Naive thymus-derived CD8-positive, alpha-beta T cell (primary cell): ENCODE results near the gene HUWE1. TPM values are rescaled to one million over a fixed set of nuclear protein-coding genes. Genes with fewer than 3 reads are reported as not detected.

Source experiments
- ATAC-seq, 2 donors: fragments of 150-1000 bp; cut with Tn5 transposase in 1 of 2; sonication (Bioruptor Pico), chemical (Tn5 transposase) in 1 of 2; 1 replicate in 1 of 2; 2 replicates in 1 of 2; pipeline ENCODE4 v1.10.0; 2021; ENCODE audit warnings: mild to moderate bottlenecking in 2 of 2, moderate library complexity in 2 of 2
- POLR2A ChIA-PET: fragments of 350-600 bp; sonication (Branson Sonifier 250); formaldehyde crosslinking; loops from one replicate; lab custom pipeline; 2021; ENCODE audit warnings: antibody characterized with exemption; lab: Charles Lee
- DNase-seq, 10 donors: peaks; one replicate each; pipeline versions ENCODE4 v3.0.0 to v3.0.0-alpha.2; 2020 to 2022
- H3K27ac Mint-ChIP-seq, 10 donors: one replicate each; pipeline ENCODE4 v1.8.0; 2020 to 2022; ENCODE audit warnings: mild to moderate bottlenecking in 10 of 10, mixed read lengths in 10 of 10, moderate library complexity in 4 of 10, inconsistent platforms in 1 of 10
- H3K27me3 Mint-ChIP-seq, 5 donors: one replicate each; pipeline ENCODE4 v1.8.0; 2021 to 2022; ENCODE audit warnings: mixed read lengths in 5 of 5
- H3K36me3 Mint-ChIP-seq, 3 donors: one replicate each; pipeline ENCODE4 v1.8.0; 2020 to 2022; ENCODE audit warnings: mixed read lengths in 3 of 3, mild to moderate bottlenecking in 2 of 3, inconsistent platforms in 1 of 3
- H3K4me1 Mint-ChIP-seq, 4 donors: one replicate each; pipeline ENCODE4 v1.8.0; 2021 to 2022; ENCODE audit warnings: mixed read lengths in 4 of 4
- H3K4me3 Mint-ChIP-seq, 10 donors: one replicate each; pipeline ENCODE4 v1.8.0; 2020 to 2022; ENCODE audit warnings: mild to moderate bottlenecking in 10 of 10, mixed read lengths in 10 of 10, moderate library complexity in 6 of 10, inconsistent platforms in 1 of 10
- H3K9me3 Mint-ChIP-seq, 9 donors: one replicate each; pipeline ENCODE4 v1.8.0; 2020 to 2022; ENCODE audit warnings: mixed read lengths in 9 of 9, mild to moderate bottlenecking in 3 of 9, inconsistent platforms in 1 of 9, moderate library complexity in 1 of 9
- polyA plus RNA-seq, 3 donors: library from polyadenylated mRNA; unstranded; fragments of 300-500 nt; fragmentation: Illumina TruSeq; gene quantifications; one replicate each; pipeline ENCODE4 v1.2.3, GENCODE V29; 2021
- total RNA-seq, 8 experiments: library from RNA in 2 of 8; stranded (reverse) in 2 of 8; gene quantifications; one replicate each; pipeline ENCODE4 v1.2.3 and lab custom pipeline; 2021 to 2026

Gene HUWE1
- total and polyA plus RNA-seq, 5 experiments from 2014 or later, result 8.0 to 189 (median 16.3) TPM

GRCh38 chrX:53644751-53645150 is 41.8 kb downstream of the HUWE1 start:
- Mint-ChIP-seq H3K36me3 (peaks cover 0 to 83% (median 16%) of the 10 kb centered on the region in 3 donors), H3K27me3 (no peaks in the 10 kb centered on the region), H3K4me1 (peaks cover 0 to 2% (median under 1%) of the 10 kb centered on the region in 4 donors), H3K27ac (peak overlapping the region in 2 of 10 donors; percentile 14 to 15), H3K4me3 (no peak overlapping the region), H3K9me3 (no peaks in the 10 kb centered on the region)
- POLR2A ChIA-PET, result no interaction called here
- DNase-seq (no peak), ATAC-seq (no peak)

DNA sequence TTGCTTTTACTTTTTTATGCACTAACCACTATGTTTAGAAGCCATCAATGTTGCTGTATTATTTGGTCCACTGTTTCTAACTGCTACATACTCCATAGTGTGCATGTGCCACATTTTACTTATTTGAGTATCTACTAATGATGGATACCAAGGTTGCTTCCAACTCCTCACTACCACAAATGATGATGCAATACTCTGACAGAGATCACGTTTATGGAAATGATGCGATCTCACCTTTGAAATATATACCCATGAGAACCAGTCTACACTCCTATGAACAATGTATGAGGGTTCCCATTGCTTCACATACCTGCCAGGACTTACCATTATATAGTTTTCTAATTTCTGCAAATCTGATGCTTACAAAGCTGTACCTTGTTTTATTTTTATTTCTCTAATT is 44.2 kb downstream of the HUWE1 start:
- H3K36me3 Mint-ChIP-seq, result peaks cover 0 to 82% (median 18%) of the 10 kb centered on the region in 3 donors
- H3K4me1 Mint-ChIP-seq, result peaks cover 0 to 5% (median 1%) of the 10 kb centered on the region in 4 donors
- ATAC-seq (no peak), DNase-seq (no peak)
- no peaks in the 10 kb centered on the region for H3K27me3 Mint-ChIP-seq
- POLR2A ChIA-PET, result no interaction called here
- no peak overlapping the region for H3K4me3 Mint-ChIP-seq
- H3K9me3 Mint-ChIP-seq, result no peaks in the 10 kb centered on the region
- peak overlapping the region in 1 of 10 donors; percentile 37 for H3K27ac Mint-ChIP-seq

- POLR2A ChIA-PET, result no interaction called here
- no peaks in the 10 kb centered on the region for H3K27me3 Mint-ChIP-seq
Observed at GRCh38 chrX:53639257-53639656, 47.3 kb downstream of the HUWE1 start.

DNA sequence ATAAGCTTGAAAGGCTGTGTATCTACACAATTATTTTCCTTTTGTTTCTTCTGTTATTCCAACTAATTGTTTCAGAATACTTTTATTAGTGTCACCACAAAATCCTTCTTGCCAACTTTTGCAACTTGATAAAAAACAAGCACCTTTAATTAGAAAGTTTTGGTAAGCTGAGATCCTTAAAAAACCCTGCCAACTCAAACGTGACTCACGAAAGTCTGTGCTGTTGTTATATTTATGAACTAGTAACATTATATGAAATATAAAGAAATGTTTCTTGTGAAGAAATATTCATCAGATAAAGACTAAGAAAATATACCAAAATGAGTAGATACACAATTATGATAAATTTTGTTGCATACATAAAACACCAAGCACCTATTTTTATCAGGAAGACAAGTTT is 49.0 kb downstream of the HUWE1 start:
- Mint-ChIP-seq H3K36me3 (peaks cover 0 to 70% (median 9%) of the 10 kb centered on the region in 3 donors), H3K4me1 (peaks cover 0 to 21% (median 2%) of the 10 kb centered on the region in 4 donors), H3K27ac (no peak overlapping the region), H3K27me3 (no peaks in the 10 kb centered on the region), H3K9me3 (no peaks in the 10 kb centered on the region), H3K4me3 (no peak overlapping the region)
- ATAC-seq (no peak), DNase-seq (no peak)
- POLR2A ChIA-PET, result no interaction called here

More at GRCh38 chrX:53639257-53639656, 47.3 kb downstream of the HUWE1 start:
- Mint-ChIP-seq H3K4me3 (no peak overlapping the region), H3K27ac (no peak overlapping the region), H3K4me1 (peaks cover 0 to 11% (median 2%) of the 10 kb centered on the region in 4 donors), H3K36me3 (peaks cover 0 to 69% (median 12%) of the 10 kb centered on the region in 3 donors), H3K9me3 (no peaks in the 10 kb centered on the region)
- DNase-seq (no peak), ATAC-seq (no peak)

- POLR2A ChIA-PET, result no interaction called here
- H3K27ac Mint-ChIP-seq, result peak overlapping the region in 1 of 10 donors; percentile 37
- no peaks in the 10 kb centered on the region for H3K27me3 Mint-ChIP-seq
- H3K4me1 Mint-ChIP-seq, result peaks cover 0 to 16% (median 3%) of the 10 kb centered on the region in 4 donors
- H3K36me3 Mint-ChIP-seq, result peaks cover 0 to 90% (median 6%) of the 10 kb centered on the region in 3 donors
- no peak overlapping the region for H3K4me3 Mint-ChIP-seq
- DNase-seq, result no peak
- no peak for ATAC-seq
- no peaks in the 10 kb centered on the region for H3K9me3 Mint-ChIP-seq
Observed at GRCh38 chrX:53631156-53631555, 55.4 kb downstream of the HUWE1 start.

DNA sequence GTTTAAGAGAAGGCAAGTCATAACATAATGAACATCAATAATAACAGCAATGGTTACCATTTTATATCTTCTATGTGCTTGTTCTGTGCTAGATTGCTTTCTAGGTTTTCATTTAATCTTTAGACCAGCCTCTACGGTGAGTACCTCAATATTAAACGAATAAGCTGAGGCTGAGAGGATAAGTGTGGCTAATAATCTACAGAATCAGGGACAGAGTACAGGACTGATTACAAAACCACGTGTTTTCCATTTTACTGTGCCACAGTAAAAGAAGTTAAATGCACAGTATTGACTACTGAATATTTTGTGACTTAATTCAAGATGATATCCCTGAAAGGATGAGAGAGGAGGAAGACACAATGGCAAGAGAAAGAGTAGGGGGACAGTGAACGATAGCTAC is 56.3 kb downstream of the HUWE1 start:
- POLR2A ChIA-PET, result no interaction called here
- DNase-seq (no peak), ATAC-seq (no peak)
- Mint-ChIP-seq H3K4me3 (no peak overlapping the region), H3K27ac (peak overlapping the region in 3 of 10 donors; percentile 52 to 77 (median 53)), H3K4me1 (peaks cover 0 to 13% (median 3%) of the 10 kb centered on the region in 4 donors), H3K27me3 (no peaks in the 10 kb centered on the region), H3K9me3 (no peaks in the 10 kb centered on the region), H3K36me3 (peaks cover 0 to 91% (median 6%) of the 10 kb centered on the region in 3 donors)

DNA sequence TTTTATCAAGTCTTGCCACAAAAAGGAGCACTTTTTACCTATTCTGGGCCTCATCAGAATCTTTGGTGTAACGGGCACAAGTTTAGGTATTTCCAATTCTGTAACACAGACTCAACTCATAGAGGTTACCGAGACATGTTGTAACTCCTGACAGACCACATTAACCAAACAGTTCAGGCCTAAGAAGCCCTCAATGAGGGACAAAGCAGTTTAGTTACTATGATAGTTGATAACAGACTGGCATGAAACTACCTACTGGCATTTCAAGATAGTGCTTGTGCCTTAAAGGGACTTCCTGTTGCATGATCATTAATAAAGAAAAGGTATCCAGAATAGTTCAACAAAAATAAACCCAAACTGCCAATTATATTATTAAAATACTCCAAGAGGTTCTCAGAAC is 64.1 kb downstream of the HUWE1 start:
- peak overlapping the region in 4 of 10 donors; percentile 3 to 40 (median 23) for H3K27ac Mint-ChIP-seq
- no peak overlapping the region for H3K4me3 Mint-ChIP-seq
- peaks cover 0 to 90% (median 10%) of the 10 kb centered on the region in 3 donors for H3K36me3 Mint-ChIP-seq
- POLR2A ChIA-PET, result no interaction called here
- H3K4me1 Mint-ChIP-seq, result peaks cover 0 to 12% (median 3%) of the 10 kb centered on the region in 4 donors
- no peak for ATAC-seq
- H3K27me3 Mint-ChIP-seq, result no peaks in the 10 kb centered on the region
- DNase-seq, result no peak
- H3K9me3 Mint-ChIP-seq, result no peaks in the 10 kb centered on the region

DNA sequence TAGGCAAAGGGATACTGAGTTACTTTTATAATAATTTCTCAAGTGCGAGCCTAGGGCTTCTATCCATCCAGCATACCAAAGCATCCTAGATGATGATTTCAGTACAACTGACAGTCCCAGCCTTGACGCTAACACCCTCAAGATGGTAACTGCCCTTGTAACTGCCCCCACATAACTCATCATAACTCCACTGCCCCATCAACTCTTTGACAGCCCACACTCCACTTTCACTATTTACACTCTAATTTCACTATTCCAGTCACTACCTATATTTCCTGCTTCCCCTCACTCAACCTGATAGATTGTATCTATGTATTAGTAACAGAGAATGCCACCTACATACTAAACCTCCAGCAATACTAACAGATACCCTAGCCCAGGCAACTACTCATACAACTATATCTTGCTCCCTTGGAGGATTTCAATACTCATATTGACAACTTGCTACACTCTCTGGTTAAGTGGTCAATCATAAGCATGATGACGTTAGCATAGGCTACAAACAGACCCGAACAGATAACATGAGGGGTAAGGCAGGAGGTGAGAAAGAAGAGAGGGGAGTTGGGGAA is 65.0 kb downstream of the HUWE1 start:
- ATAC-seq (no peak), DNase-seq (no peak)
- H3K27me3 Mint-ChIP-seq, result no peaks in the 10 kb centered on the region
- H3K36me3 Mint-ChIP-seq, result peaks cover 0 to 90% (median 7%) of the 10 kb centered on the region in 3 donors
- peaks cover 0 to 12% (median 3%) of the 10 kb centered on the region in 4 donors for H3K4me1 Mint-ChIP-seq
- no peaks in the 10 kb centered on the region for H3K9me3 Mint-ChIP-seq
- POLR2A ChIA-PET, result no interaction called here
- H3K4me3 Mint-ChIP-seq, result no peak overlapping the region
- peak overlapping the region in 4 of 10 donors; percentile 4 to 75 (median 50) for H3K27ac Mint-ChIP-seq

GRCh38 chrX:53616946-53617345 is 69.6 kb downstream of the HUWE1 start:
- Mint-ChIP-seq H3K36me3 (peaks cover 0 to 91% (median 8%) of the 10 kb centered on the region in 3 donors), H3K9me3 (no peaks in the 10 kb centered on the region)
- POLR2A ChIA-PET, result no interaction called here

GRCh38 chrX:53606456-53606855 is 80.1 kb downstream of the HUWE1 start:
- peaks cover 0 to 9% (median 4%) of the 10 kb centered on the region in 4 donors for H3K4me1 Mint-ChIP-seq
- no peak overlapping the region for H3K4me3 Mint-ChIP-seq
- ATAC-seq, result no peak
- peaks cover 0 to 90% (median 5%) of the 10 kb centered on the region in 3 donors for H3K36me3 Mint-ChIP-seq
- H3K9me3 Mint-ChIP-seq, result no peaks in the 10 kb centered on the region
- no peaks in the 10 kb centered on the region for H3K27me3 Mint-ChIP-seq
- POLR2A ChIA-PET, result no interaction called here
- peak overlapping the region in 1 of 10 donors; percentile 22 for H3K27ac Mint-ChIP-seq
- DNase-seq, result no peak

More at GRCh38 chrX:53616946-53617345, 69.6 kb downstream of the HUWE1 start:
- Mint-ChIP-seq H3K4me1 (peaks cover 0 to 6% (median 5%) of the 10 kb centered on the region in 4 donors), H3K4me3 (no peak overlapping the region), H3K27me3 (no peaks in the 10 kb centered on the region), H3K27ac (peak overlapping the region in 1 of 10 donors; percentile 56)
- DNase-seq, result no peak
- no peak for ATAC-seq

- DNase-seq, result no peak
- H3K9me3 Mint-ChIP-seq, result no peaks in the 10 kb centered on the region
- ATAC-seq, result no peak
- peaks cover 0 to 9% (median 4%) of the 10 kb centered on the region in 4 donors for H3K4me1 Mint-ChIP-seq
- no peaks in the 10 kb centered on the region for H3K27me3 Mint-ChIP-seq
- no peak overlapping the region for H3K4me3 Mint-ChIP-seq
- H3K36me3 Mint-ChIP-seq, result peaks cover 0 to 89% (median 5%) of the 10 kb centered on the region in 3 donors
- POLR2A ChIA-PET, result no interaction called here
- peak overlapping the region in 1 of 10 donors; percentile 8 for H3K27ac Mint-ChIP-seq
Observed at GRCh38 chrX:53605004-53605403, 81.5 kb downstream of the HUWE1 start.

DNA sequence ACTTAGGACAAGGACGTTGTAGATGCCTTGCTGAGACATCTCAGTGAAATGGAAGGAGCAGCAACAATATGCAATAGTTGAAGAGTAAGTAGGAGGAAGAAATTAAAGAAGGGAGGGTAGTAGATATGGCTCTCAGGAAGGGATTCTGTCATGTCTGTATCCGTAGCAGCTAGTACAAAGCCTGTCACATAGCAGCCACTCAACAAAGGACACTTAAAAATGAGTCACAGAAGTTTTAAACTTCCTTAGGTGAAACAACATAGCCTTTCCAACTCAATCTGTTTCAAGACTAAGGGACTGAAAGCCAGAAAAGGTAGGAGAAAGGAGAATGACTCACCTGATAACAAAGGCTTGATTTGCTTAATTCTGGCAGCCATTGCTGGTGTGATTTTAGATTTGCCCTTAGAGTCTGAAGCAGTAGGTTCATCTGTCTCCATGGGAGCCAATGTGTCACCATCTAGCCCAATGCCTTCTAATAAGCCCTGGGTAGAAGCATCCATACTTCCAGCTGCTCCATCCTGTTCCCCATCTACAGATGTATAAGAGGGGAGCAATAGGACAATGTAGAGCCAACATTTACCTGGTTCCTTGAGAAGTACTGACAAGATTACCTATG is 86.6 kb downstream of the HUWE1 start:
- peaks cover 0 to 5% (median 2%) of the 10 kb centered on the region in 4 donors for H3K4me1 Mint-ChIP-seq
- no peak overlapping the region for H3K4me3 Mint-ChIP-seq
- H3K27me3 Mint-ChIP-seq, result no peaks in the 10 kb centered on the region
- ATAC-seq (no peak), DNase-seq (no peak)
- POLR2A ChIA-PET, result no interaction called here
- H3K9me3 Mint-ChIP-seq, result no peaks in the 10 kb centered on the region
- peak overlapping the region in 4 of 10 donors; percentile 3 to 84 (median 76) for H3K27ac Mint-ChIP-seq
- H3K36me3 Mint-ChIP-seq, result peaks cover 0 to 80% (median 4%) of the 10 kb centered on the region in 3 donors

GRCh38 chrX:53598169-53598568 is 88.3 kb downstream of the HUWE1 start:
- Mint-ChIP-seq H3K9me3 (no peaks in the 10 kb centered on the region), H3K36me3 (peaks cover 0 to 84% (median 4%) of the 10 kb centered on the region in 3 donors), H3K27me3 (no peaks in the 10 kb centered on the region), H3K4me1 (peaks cover 0 to 5% (median 2%) of the 10 kb centered on the region in 4 donors), H3K4me3 (no peak overlapping the region), H3K27ac (peak overlapping the region in 2 of 10 donors; percentile 41 to 67)
- ATAC-seq (no peak), DNase-seq (no peak)
- POLR2A ChIA-PET, result no interaction called here
